HS-5 (cell line): ENCODE measurements around the gene C1QTNF9B.

Experiments used
- DNase-seq: peaks from one replicate; pipeline ENCODE4 v3.0.0-alpha.2; 2012; ENCODE audit warnings: low read depth

C1QTNF9B gene

DNA sequence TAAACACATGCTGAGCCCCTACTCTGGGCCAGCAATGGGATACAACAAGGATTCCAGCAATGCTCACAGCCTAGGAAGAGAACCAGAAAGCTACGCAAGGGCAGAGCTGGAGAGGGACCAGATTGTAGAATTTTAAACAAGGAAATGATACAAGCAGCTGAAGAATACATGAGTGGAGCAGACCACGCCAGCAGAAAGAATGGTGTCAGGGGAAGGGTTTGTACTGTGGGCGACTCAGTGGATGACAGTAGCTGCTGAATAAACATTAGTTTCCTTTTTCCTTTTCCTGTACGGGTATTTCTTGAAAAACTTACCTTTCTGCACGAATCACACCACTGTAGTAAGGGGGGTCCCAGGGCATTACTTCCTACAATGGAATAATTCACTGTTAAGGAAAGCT is 38.8 kb downstream of the C1QTNF9B start:
- DNase-seq = no peak

DNA sequence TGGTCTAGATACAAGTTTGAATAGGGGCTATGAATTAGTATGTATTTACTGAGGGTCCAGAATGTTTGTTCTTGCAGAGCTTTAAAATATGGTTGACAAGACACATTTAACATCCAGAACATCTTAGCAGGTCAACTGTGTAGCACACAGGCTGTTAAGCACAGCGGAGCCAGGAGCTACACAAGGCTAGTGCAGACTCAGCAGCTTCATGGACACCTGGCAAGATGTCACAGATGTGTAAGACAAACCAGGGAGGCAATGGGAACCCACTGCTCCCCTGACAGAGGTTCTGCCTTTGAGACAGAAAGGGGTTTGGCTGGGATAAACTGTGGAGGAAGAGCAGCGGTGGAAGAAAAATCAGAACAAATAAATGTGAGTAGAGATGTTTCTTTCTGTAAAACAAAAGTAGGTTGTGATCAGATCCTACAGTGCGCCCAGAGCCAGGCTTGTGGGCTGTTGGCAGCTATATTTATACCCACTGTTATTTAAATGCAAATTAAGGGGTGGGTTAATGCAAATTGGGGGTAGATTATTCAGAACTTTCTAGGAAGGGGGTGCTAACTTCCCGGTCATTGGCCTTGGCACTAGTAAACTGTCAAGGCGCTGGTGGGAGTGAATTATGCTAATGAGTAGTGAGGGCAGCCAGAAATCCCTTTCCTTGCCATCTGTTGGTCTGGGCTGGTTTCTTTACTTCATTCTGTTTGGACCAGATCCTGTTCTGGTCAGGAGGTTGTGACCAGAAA is 41.1 kb downstream of the C1QTNF9B start:
- no peak for DNase-seq

DNA sequence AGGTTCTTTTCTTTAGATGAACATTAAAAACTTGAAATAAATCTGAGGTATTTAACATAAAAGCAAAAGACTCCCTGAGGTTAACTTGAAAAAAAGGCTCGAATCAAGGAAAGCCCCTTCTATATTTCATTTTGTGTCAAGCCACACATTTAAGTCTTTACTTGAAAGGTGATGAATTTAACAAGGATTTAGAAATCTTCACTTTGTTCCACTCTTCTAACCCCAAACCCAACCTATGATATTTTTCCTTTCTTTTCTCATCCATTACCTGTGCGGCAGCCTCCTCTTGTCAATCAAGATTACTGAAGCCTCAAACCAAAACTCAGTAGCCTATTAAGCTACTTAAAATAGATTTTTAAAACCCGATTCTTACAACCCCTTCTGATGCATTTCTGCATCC is 41.9 kb downstream of the C1QTNF9B start:
- no peak for DNase-seq

DNA sequence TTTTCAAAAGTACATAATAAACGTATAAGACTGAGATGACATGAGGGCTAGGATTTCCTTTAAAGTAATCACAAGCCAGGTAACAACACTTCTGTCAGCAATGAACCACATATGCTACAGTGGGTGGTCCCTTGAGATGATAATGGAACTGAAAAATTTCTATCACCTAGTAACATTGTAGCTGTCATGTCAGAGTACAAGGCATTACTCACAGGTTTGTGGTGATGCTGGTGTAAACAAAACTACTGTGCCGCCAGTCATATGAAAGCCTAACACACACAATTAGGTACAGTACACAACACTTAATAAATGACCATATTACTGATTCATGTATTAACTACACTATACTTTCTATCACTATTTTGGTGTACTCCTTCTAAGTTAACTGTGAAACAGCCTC is 45.0 kb downstream of the C1QTNF9B start:
- no peak for DNase-seq

DNA sequence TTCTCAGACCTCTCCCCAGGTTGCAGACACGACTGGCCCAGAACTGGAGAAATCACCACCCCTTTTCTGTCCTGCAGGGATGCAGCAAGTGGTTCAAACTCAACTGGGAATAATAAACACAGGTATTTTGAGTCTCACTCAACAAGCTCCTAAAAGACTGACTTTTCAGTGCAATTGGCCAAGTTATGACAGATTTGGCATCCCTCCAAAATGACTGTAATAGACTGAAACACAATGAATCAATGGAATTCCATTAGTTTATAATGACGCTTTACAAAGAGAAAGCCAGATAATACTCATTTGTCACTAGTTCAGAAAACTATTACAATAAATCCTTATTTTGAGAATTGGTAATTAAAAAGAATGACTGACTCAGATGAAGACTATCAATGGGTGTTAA is 46.2 kb downstream of the C1QTNF9B start:
- DNase-seq = no peak

DNA sequence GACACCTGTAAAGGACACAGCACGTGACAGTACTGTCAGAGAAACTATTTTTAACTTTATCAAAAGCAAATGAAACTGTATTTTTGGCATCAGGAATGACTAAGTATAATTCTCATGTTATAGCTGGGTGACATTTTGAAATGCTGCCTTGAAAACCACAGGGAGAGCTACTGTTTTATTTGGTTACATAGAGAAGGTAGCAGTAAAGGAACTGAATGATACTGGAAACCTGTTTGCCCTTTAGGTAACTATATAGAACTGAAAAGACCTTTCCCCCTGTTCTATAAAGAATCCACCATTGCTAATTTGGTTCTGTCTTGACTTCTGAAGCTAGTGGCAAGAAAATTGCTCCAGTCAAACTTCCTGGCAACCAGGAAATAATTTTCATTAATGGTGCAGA is 47.2 kb downstream of the C1QTNF9B start:
- DNase-seq = no peak

DNA sequence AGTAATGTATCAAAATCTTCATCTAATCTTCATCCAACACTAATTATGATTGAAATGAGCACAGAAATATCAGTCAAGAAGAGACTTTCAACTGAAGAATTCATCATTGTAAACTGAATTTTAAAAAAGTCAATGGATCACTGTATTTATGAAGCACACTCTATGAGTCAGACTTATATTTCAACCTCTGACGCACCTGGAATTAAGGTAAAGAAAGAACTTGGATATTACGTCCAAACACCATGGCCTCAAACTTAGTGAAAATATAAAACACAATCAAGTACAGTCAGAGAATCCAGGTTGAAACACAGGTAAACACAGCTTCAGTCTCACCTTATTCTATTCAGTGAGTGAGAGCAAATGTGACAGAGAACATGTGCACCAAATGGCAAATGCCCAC is 47.6 kb downstream of the C1QTNF9B start:
- no peak for DNase-seq

DNA sequence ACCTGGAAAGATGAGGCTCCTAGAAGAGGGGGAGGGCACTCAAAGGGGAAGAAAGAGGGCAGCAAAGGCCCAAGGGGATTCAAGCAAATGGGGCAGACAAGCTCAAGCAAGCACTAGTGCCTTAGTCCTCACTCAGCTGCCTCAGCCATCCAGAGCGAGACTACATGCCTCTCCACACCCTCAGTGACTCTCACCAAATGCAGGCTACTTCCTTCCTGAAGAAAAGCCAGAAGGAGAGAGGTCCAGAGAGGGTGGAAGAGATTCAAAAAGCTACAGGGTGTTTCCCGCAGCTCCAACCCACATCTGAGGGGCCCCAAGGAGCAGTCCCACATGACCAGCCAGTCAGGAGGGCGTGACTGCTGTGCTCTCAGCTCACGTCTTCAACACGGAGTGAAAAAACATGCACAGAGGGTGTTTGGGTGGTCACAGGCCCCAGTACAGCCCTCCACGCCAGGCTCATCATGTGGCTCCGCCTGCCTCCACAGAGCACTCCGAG is 48.6 kb downstream of the C1QTNF9B start:
- DNase-seq = no peak

DNA sequence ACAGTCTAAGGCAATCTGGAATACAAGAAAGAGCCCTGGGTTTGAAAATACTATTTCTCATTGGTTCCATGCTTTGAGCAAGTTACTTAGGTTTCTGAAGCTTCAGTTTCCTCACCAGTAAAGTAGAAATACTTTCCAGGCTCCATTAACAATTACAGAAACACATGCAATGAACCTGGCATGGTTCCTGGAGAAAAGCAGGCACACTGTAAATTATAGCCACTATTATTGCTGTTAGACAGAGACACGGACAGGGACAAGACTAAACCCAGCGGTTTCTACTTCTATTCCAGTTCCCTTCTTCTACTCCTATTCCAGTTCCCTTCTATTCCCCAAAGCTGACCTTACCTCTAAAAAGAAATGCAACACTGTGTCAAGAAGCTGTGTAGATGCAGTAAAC is 49.3 kb downstream of the C1QTNF9B start:
- DNase-seq = no peak

DNA sequence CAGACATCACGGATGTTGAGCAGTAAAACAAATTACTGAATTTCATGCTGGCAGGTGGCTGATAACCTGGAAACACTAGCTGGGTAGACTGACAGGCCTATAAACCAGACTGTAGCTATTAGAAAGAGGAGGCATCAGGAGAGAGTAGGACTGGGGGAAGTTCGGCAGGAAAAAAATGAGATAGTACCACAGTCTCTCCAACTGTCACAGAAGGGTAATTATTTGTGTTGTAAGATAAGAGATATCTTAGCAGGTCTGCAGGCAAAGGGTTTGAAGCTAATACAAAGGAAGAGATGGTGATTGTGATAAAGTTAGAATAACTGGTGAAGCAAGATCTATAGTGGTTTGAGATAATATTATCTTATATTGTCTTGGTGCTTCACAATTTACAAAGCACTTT is 49.8 kb downstream of the C1QTNF9B start:
- DNase-seq = no peak

DNA sequence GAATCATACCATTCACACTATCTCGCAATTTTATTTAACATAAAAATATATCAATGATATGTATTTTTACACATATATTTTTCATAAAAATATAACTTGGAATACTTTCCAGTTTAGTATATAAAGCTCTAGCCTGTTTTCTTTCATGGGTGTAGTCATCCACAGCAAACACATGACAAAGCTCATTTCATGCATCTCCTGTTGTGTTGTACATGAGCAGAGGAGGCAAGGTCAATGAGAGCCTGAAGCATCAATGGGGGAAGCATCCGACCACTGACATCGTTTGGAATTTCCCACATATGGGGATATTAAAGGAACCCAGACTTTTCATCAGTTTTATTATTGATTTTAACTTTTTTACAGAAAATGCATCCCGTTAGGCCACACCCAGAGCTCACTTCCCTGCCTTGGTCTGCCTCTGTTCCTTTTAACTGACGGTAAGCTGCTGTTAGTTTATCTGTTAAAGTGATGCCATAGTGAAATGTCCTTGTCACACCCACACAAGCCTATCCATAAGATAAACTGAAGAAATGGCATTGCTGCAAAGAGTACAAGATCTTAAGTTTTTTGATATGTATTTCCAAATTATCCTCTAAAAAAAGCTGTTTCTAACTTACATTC is 52.1 kb downstream of the C1QTNF9B start:
- DNase-seq = no peak

DNA sequence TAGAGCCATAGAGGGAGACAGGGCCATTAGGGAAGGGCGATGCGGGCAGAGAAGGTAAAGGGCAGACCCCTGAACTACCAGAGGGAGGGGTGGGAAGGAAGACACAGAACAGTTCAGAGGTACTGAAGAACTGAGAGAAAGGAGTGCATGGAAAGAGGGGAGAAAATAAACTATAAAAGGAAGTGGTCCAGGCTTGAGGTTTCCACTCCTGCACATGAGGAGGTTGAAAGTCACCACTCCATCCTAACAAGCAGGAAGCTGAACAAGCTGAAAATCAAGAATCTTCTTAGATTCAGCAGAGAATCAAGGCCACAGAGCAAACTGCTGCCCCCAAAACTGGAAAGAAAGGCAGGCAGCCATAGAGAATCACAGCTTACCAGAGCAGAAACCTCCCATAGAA is 53.2 kb downstream of the C1QTNF9B start:
- no peak for DNase-seq

DNA sequence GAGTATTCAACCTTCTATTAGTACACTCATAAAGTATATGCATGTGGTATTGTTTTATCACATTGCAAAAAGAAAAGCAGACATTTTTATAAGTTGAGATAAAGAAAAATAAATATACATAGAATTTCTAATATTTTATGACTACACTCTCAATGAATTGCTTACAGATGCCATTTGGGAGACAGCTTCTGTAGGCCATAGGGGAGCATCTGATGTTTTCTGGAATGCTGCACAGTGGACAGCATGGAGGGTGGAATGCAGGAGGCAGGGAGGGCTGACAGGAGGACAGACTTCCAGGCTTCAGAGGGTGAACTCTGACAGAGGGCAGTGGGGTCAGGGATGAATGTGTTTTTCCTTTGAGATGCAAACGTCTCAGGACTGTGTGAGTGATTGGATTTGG is 53.9 kb downstream of the C1QTNF9B start:
- no peak for DNase-seq

DNA sequence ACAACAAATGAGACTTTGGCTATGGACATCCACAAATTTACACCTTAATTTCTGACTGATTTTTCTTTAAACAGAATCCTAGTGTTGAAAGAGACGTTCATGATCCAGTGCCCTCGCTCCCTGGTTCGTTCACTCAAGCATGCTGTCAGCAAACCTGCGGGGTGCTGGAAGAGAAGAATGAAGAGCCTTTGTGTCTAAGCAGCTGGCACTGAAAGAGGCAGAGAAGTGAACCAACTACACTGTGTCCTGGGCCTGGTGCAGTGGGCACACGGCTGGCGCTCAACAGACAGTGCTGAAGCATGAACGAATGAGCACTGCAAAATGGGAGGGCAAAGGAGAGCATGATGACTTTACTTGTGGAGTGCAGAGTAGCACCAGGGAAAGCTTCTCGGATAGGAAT is 54.9 kb downstream of the C1QTNF9B start:
- no peak for DNase-seq
